Type B pancreatic cell (in vitro differentiated cells): Measurements from ENCODE around the gene ADAMTSL1. TPM values are rescaled to one million over a fixed set of nuclear protein-coding genes. Genes with fewer than 3 reads are reported as not detected.

ENCODE experiments used
- DNase-seq: peaks from one replicate; pipeline ENCODE4 v3.0.0; 2021; ENCODE audit warnings: mixed read lengths; ENCODE audit not compliant: unreplicated experiment; ENCODE audit errors: extremely low spot score
- H3K27ac Mint-ChIP-seq: 2 replicates; pipeline ENCODE4 v1.8.0; 2021; ENCODE audit warnings: mild to moderate bottlenecking, mixed read lengths
- H3K27me3 Mint-ChIP-seq: 2 replicates; pipeline ENCODE4 v1.8.0; 2021; ENCODE audit warnings: mixed read lengths
- H3K36me3 Mint-ChIP-seq: 2 replicates; pipeline ENCODE4 v1.8.0; 2021; ENCODE audit warnings: mixed read lengths
- H3K4me1 Mint-ChIP-seq: one replicate; pipeline ENCODE4 v1.8.0; 2021; ENCODE audit warnings: mixed read lengths; ENCODE audit not compliant: unreplicated experiment
- H3K4me3 Mint-ChIP-seq: 2 replicates; pipeline ENCODE4 v1.8.0; 2021; ENCODE audit warnings: mild to moderate bottlenecking, mixed read lengths
- H3K9me3 Mint-ChIP-seq: 2 replicates; pipeline ENCODE4 v1.8.0; 2021; ENCODE audit warnings: mixed read lengths
- total RNA-seq: library from RNA; stranded (reverse); gene quantifications from 2 replicates; pipeline ENCODE4 v1.2.1, GENCODE V29; 2021; ENCODE audit warnings: low replicate concordance
- TF ChIP-seq, protein P1 (sequence below): fragments of 200-600 bp; sonication (generic); conservative IDR thresholded peaks from 2 replicates; pipeline ENCODE4 v1.5.0; 2021; ENCODE audit warnings: antibody characterized with exemption, mild to moderate bottlenecking

Gene ADAMTSL1
- total RNA-seq, 1 donor from 2014 or later, result 28.6 TPM

DNA sequence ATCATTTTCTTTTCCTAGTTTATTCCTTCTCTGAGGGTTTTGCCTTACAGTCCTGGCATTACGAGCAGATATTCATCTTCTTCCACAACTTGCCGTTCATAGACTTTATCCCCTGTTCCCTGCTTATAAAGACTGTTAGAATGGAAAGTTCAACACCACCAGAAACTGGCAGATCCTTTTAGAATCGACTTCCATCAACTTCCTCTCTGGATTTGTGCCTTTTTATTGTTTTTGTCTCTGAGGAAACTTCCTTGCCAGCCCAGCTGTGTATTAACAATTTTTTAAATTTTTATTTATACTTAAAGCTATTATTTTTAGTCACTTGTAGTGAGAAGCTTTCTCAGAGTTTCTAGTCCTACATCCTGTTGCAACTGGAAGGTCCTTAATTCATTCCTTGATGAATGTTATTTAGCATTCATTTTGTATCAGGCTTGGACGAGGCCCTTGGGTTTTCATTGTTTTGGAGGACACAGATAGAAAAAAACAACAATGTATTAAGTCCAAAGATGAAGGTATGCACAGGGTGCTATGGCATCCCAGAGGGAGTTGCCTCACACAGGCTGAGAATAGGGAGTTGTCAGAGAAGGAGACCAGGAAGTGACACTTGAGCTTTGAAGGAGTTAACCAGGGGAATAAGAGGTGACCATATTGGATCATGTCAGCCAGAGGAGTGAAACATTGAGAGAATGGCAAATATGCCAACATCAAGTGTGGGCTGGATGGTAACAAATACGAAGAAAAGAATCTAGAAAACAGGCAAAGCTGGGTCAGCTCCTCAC, 81.3 kb downstream of the ADAMTSL1 start:
- DNase-seq, result no peak

DNA sequence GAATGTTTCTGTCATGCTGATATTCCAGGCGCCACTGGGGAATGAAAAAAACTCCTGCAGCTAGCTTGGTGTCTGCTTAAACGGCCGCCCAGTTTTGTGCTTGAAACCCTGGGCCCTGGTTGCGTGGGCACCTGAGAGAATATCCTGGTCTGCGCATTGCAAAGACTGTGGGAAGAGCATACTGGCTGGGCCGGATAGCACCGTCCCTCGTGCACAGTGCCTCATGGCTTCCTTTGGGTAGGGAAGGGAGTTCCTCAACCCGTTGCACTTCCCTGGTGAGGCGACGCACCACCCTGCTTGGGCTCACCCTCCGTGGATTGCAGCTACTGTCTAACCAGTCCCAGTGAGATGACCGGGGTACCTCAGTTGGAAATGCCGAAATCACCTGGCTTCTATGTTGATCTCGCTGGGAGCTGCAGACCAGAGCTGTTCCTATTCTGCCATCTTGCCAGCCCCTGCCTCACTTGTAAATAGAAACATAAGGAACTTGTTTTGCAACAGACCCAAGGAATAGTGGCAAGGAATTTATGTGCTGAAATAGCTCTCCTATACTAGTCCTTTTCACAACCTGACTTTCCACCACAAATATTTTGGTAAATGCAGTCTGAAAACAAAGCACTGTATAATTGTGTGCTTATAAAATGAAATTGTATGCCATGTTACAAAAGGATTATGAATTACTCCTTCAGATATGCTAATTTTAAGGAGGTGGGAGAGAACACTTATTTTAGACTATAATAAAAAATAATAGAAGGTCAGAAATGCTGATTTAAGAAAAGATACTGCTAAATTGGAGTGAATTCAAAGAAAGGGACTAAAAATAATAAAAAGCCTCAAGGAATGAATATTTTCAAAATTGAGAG, 90.3 kb downstream of the ADAMTSL1 start:
- no peak overlapping the region for H3K27ac Mint-ChIP-seq
- no peak for DNase-seq
- H3K4me1 Mint-ChIP-seq, result peaks cover 13% of the 10 kb centered on the region
- peaks cover 10% of the 10 kb centered on the region for H3K36me3 Mint-ChIP-seq
- H3K4me3 Mint-ChIP-seq, result no peak overlapping the region
- peaks cover 12% of the 10 kb centered on the region for H3K9me3 Mint-ChIP-seq
- H3K27me3 Mint-ChIP-seq, result no peaks in the 10 kb centered on the region
- TF ChIP-seq, protein P1, sequence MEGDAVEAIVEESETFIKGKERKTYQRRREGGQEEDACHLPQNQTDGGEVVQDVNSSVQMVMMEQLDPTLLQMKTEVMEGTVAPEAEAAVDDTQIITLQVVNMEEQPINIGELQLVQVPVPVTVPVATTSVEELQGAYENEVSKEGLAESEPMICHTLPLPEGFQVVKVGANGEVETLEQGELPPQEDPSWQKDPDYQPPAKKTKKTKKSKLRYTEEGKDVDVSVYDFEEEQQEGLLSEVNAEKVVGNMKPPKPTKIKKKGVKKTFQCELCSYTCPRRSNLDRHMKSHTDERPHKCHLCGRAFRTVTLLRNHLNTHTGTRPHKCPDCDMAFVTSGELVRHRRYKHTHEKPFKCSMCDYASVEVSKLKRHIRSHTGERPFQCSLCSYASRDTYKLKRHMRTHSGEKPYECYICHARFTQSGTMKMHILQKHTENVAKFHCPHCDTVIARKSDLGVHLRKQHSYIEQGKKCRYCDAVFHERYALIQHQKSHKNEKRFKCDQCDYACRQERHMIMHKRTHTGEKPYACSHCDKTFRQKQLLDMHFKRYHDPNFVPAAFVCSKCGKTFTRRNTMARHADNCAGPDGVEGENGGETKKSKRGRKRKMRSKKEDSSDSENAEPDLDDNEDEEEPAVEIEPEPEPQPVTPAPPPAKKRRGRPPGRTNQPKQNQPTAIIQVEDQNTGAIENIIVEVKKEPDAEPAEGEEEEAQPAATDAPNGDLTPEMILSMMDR, result no peak

More for the DNA sequence above, 81.3 kb downstream of the ADAMTSL1 start:
- H3K4me1 Mint-ChIP-seq, result no peaks in the 10 kb centered on the region
- no peak overlapping the region for H3K4me3 Mint-ChIP-seq
- peaks cover 31% of the 10 kb centered on the region for H3K9me3 Mint-ChIP-seq
- no peaks in the 10 kb centered on the region for H3K36me3 Mint-ChIP-seq
- H3K27ac Mint-ChIP-seq, result no peak overlapping the region
- TF ChIP-seq, protein P1, result no peak
- no peaks in the 10 kb centered on the region for H3K27me3 Mint-ChIP-seq

DNA sequence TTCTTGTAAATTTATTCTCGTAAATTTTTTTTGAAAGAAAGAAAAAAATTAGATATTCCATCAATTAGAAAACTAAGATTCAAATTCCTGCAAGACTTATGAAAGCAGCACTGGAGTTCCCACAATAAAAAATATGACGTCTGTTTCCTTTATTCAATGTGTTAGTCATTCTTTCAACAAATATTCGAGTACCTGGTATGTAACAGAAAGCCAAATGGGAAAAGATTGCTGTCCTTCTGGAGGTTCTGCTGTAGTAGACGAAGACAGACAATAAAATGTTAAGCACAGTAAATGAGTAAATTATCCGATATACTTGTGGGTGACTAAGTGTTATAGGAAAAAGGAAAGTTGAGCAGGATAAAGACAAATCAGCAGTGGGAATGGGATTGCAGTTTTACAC, 92.2 kb downstream of the ADAMTSL1 start:
- H3K36me3 Mint-ChIP-seq, result peaks cover 9% of the 10 kb centered on the region
- peaks cover 6% of the 10 kb centered on the region for H3K9me3 Mint-ChIP-seq
- no peak overlapping the region for H3K4me3 Mint-ChIP-seq
- TF ChIP-seq, protein P1, result no peak
- H3K27me3 Mint-ChIP-seq, result no peaks in the 10 kb centered on the region
- no peak overlapping the region for H3K27ac Mint-ChIP-seq
- H3K4me1 Mint-ChIP-seq, result peaks cover 13% of the 10 kb centered on the region
- DNase-seq, result no peak

DNA sequence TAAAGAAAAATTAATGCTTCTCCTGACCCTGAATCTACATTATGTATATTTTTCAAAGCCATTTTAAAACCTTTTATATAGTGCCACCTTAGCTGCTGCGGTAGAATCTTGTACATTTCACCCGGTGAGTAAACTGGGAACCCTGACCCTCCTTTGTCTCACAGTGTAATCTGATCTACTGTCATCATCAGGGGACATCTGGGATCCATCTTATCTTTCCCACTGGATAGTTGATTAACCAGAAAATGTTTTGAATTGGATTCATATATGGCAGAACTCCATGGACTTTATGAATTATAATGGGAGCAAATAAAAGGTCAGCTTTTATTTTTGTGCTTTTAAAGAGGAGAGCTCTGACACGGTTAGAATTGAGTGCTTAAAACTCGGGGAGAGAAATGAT, 95.0 kb downstream of the ADAMTSL1 start:
- Mint-ChIP-seq H3K4me3 (no peak overlapping the region), H3K36me3 (no peaks in the 10 kb centered on the region), H3K27me3 (no peaks in the 10 kb centered on the region), H3K4me1 (peaks cover 13% of the 10 kb centered on the region), H3K27ac (no peak overlapping the region), H3K9me3 (no peaks in the 10 kb centered on the region)
- TF ChIP-seq, protein P1, result no peak
- no peak for DNase-seq

DNA sequence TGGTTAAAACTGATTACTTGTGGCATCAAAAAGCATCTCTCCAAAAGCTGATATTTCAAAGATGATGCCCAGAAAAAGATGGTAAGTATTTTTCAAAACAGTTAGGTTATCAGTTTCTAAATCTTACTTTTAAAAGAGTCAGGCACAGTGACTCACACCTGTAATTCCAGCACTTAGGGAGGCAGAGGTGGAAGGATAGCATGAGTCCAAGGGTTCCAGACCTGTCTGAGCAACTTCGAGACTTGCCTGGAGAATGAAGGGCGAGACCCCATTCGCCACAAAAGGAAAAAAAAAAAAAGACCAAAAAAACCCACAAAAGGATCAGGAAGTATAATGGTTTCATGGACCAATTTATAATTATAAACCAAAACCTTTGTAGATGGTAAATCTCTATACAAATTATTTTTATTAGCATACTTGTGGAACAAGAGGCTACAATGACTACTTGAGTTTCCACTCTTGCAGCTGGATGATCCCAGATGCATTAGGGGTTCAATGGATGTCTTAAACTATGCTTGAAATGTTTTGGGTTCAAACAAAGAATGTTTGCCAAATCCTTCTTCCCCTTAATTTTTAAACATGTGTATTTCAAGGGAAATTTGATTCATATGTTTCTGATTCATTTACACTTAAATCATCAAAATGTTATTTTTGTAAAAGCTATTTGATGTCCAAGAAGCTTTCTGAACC, 96.1 kb downstream of the ADAMTSL1 start:
- Mint-ChIP-seq H3K27ac (no peak overlapping the region), H3K27me3 (no peaks in the 10 kb centered on the region), H3K4me3 (no peak overlapping the region), H3K9me3 (no peaks in the 10 kb centered on the region), H3K4me1 (peaks cover 4% of the 10 kb centered on the region), H3K36me3 (no peaks in the 10 kb centered on the region)
- no peak for DNase-seq
- TF ChIP-seq, protein P1, result no peak
